HG02678 (cell line): ENCODE results near the gene COX10.
"Not testable (repeated sequence)": the region's sequence is repeated elsewhere in the genome, so short reads cannot be mapped to it uniquely, and the experiment has no call there.

Source experiments
- ATAC-seq: cut with Tn5 transposase; IDR thresholded peaks from one replicate; pipeline ENCODE4 v1.9.1; 2021; ENCODE audit warnings: mild to moderate bottlenecking, moderate library complexity; ENCODE audit not compliant: unreplicated experiment

The COX10 gene

DNA sequence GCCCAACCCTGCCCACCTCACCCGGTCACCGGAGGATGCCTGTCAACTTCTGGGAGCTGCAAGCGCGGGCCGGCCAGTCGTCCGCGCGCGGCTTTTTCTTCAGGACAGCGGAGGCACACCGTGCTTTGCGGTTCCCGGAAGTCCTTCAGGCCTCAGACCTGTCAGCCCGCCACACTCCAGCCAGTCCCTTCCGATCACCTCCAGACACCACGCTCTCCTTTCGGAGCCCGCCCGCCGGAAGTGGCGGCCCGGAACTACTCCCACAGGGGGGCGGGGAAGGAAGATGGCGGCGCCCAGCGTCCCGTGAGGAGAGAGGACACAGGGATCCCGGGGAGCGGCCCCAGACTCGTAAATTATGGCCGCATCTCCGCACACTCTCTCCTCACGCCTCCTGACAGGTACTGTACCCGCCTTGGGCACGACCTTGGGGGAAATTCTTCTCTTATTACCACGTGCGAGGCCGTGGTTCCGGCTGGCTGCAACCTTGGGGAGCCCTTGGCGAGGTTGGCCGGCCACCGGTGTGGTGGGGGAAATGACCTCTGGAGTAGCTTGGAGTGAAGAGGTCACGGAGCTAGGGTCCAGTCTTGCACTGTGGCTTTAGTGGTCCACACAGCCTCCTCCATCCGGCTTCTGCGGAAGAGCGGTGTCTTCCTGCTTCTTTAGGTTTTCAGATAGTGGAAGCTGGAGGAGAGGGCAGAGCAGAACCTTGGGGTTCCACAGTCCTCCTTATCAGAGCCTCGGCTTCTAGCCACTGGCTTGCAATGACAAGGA lies at the start of gene COX10:
Gene COX10 (plus strand): TSS at position 254 of the 771 bp plus-strand sequence. CDS start 102 bp downstream, at position 356.
- peak; percentile 99 for ATAC-seq

DNA sequence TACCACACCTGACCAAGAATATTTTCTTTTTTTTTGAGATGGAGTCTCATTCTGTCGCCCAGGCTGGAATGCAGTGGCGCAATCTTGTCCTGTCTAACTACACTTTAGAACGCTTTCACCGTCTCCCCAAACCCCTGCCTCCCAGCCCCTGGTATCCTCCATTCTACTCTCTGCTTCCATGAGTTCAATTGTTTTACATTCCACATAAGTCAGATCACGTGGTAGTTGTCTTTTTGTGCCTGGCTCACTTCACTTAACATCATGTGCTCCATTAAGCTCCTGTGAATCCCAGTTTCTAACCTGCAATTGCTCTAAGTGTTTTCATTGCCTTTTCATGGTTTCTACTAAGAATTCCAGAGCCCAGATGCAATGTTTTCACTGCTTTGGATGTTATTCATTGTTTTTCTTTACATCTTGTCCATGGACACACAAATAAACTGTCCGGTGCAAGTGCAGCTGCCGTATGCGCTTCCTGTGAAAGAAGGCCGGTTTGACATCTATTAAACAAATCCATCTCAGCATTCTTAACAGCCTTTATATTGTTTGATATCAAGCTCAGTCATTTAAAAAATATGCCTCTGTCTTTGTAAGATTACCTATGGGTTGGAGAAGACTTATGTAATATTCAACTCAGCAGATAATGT lies 47.5 kb upstream of the COX10 start:
- not testable (repeated sequence) for ATAC-seq

DNA sequence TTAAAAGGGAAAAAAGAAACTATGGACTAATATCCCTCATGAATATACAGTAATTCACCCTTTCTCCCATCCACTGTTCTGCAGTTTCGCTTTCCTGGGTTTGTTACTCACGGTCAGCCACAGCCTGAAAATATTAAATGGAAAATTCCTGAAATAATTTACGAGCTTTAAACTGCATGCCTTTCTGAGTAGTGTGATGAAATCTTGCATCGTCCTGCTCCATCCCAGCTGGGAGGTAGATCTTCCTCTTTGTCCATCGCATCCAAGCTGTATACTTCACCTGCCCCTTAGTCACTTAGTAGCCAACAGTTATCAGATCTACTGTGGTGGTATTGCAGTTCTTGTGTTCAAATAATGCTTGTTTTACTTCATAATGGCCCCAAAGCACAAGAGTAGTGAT lies 39.5 kb upstream of the COX10 start:
- not testable (repeated sequence) for ATAC-seq

DNA sequence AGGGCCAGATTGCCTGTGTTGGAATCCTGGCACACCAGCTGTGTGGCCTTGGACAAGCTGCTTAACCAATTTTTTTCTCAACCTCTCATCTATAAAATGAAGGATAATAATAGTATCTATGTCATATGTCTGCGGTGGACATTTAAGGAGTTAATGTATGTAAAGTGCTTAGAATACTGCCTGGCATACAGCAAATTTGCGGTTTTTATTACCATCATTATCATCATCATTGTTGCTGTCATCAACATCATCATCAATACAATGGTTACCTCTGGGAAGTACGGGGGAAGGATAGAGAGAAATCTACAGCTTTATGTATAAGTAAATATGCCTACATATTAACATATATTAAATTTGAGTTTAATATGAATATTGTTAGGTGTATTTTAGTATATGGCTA lies 37.1 kb upstream of the COX10 start:
- ATAC-seq, result no peak

DNA sequence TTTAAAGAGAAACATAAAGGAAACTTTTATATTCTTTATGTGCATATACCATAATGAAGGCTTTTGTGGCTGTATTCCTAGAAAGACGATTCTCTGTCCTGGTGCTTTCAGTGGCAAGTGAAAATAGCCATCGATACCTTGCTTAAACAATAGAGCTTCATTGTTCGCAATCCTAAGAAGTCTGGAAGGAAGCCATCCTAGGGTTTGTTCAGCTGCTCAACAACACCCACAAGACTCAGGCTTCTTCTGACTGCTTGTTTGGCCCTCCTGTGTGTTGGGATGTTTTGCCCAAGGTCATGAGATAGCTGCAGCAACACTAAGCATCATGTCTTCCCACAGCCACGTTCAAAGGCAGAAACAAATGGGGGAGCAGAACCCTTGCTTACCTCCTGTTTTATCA lies 36.1 kb upstream of the COX10 start:
- ATAC-seq, result no peak

DNA sequence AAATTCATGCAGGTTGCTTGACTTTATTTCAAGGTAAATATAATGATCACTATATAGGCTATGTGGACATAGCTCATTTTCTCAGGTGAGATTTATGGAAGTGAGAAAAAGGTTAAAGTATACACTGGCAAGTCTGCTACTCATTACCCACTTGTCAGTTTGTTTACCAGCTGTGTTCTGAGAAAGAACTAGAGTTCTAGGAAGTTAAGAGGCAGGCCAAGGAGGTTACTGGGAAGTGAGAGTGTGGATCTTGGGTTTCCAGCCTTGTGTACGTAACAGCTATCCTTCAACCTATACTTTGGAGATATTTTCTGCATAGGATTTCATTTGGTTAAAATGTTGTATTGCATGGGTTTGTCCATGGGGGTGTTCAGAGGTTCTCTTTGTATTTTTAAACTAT lies 31.9 kb upstream of the COX10 start:
- ATAC-seq, result no peak

DNA sequence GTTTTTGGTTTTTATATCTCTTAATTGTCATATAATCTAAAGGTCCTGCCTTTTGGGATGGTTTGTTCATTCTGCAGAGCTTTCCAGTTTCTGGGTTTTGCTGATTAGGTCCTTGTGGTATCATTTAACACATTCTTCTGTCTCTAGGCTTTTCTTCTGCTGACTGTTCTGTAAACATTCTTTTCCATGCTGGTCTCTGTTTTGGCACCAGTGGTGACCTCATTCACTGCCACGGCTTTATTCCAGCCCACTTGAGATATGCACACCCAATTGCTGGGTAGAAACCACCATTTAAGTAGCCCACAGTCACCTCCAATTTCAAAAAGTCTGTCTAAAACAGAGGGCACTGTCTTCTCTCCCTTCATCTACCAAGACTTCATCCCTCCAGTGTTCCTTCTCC lies 31.1 kb upstream of the COX10 start:
- no peak for ATAC-seq

DNA sequence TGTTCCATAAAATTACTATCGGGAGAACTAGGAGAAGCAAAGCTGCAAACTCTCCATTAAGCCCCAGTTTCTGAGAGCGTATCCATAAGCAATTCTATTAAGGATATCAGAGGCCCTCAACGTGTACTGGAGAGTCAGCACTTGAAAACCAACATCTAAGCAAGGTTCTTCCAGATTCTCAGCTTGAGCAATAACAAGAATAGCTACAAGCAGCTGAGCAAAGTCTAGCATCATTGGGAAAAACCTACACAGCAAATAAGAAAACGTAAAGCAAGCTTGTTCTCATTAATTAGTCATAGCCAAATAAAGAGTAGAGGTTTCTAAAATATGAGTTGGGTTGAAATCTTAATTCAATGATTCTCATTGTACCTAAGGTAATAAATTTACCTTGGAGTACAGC lies 26.9 kb upstream of the COX10 start:
- ATAC-seq, result no peak

DNA sequence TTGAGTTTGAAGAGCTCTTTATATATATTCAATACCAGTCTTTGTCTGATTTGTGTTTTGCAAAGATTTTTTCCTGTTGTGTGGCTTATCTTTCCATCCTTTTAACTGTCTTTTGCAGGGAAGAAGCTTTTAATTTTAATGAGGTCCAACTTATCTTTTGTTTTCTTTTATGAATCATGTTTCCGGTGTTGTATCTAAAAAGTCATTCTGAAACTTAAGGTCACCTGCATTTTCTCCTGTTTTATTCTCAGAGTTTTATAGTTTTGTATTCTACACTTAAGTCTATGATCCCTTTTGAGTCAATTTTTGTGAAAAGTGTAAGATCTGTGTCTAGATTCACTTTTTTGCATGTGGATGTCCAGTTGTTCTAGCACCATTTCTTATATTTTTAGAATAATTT lies 24.6 kb upstream of the COX10 start:
- no peak for ATAC-seq

DNA sequence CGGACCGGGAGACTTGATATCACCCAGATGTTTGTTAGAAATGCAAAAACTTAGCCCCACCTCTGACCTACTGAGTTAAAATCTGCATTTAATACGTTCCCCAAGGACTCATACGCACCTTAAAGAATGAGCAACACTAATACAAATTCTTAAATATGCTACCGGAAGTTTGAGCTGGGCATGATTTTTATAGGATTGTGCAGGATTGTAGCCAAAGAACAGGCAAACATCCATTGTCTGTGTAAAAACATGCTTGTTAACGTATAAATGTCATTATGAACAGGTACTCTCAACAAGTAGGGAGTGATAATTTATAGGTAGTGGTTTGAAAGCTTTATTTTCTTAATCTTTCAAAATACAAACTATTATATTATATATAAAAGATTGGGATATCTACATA lies 22.3 kb upstream of the COX10 start:
- ATAC-seq, result no peak

DNA sequence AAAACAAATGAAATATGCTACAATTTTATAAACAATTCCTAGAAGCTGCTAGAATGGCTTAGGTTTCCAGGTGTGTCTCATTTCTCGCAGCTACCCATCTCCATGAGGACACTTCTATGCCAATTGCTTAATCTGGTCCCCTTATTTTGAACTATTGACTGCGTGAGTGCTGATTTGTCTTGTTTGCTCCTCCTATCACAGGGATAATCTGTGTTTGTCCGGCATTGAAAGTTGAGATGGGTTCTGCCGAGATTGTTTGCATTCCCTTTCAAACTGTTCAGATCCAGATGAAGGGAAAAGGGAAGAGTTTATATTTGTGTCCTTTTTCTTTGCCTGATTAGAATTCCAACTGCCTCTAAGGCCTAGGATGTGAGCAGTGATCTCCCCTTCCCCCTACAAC lies 21.7 kb upstream of the COX10 start:
- no peak for ATAC-seq

DNA sequence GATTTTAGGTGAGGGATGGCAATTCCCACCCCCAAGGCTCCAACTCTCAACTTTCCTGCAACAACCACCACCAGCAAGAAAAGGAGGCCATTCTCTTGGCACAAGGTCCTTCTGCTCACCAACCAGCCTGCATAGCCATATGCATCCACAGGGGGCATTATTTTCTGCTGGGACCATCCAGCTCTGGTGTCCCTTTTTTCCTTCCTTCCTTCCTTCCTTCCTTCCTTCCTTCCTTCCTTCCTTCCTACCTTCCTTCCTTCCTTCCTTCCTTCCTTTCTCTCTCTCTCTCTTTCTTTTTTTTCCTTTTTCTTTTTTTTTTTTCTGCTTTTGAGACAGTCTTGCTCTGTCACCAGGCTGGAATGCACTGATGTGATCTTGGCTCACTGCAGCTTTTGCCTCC lies 21.1 kb upstream of the COX10 start:
- no peak for ATAC-seq

DNA sequence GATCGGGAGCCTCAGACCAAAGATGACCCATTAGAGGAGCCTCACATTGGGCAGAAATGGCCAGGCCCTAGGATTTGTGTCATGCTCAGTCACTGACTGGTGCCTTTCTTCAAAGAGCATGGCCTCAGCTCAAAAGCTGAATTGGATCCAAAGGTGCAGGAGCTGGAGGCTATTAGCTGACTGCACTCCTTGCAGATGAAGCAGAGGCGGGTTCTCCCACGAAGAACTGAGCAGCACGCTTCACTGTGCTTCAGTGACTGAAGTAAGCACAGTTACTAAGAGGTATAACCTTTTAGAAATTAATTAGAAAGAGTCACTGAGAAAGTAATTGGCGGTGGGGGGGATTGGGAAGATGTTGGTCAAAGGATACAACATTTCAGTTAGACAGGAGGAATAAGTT lies 18.7 kb upstream of the COX10 start:
- ATAC-seq, result no peak

DNA sequence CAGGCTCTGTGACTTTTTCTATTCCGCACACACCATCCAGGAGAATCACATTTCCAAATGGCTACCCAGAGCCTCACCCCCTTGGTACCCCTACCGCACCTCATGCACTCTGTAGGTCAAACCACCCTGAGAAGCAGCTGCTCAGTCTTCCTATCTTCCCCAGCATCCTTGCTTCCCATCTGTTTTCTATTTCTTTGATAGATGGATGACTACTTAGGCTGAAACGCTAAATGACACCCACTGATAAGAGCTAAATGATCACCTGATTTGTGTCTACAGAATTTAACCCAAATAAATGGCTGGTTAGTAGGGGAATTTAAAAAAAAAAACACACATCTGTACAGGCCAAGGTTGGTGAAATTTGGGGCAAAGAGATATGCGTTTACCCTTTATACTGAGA lies 17.6 kb upstream of the COX10 start:
- no peak for ATAC-seq

DNA sequence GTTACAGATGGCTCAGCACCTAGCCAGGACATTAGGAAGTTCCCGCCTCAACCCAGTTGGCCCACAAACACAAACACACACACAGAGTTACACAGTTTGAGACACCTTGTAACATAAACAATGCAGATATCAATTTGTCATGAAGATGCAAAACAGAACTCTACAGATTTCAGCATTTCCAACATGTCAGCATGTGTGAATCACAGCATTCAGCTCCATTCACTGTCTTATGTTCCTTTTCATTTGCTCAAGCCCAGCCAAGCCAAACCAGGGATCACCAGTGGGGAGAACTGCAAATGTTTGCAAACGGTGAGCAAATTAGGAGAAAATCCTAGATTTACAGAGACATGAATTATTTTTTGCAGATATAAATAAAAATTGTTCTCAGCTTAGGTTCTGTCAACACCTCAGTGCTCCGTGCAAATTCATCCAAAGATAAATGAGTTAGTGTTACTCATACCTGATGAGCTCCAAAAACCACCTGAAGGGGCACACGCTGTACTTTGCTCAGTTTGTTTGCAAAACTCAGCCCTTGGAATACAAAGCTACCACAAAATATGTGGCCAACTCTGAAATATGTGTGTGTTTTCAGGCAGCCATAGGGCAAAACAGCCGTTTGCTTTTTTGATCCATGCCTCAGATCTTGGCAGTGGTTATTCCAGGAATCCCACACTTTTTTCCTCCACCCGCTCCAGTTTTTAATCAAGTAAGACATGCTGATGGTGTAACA lies 16.3 kb upstream of the COX10 start:
- ATAC-seq, result no peak

DNA sequence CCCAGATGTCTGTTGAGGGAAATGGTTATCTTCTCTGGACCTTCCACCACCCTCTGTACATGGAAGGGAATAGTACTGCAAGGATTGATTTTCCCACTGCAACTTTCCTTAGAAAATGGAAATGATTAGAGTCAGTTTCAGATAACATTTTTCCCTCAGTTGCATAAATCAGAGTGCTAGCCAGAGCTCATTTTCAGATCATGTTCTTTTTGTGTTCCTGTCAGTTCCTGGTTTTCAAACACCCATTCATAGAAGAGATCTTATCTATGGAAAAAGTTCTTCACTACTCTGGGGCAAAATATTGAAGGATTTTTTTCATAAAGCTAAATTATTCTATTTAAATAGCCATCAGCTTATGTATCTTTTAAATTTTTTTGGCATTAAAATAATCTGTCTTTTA lies 11.7 kb upstream of the COX10 start:
- no peak for ATAC-seq

DNA sequence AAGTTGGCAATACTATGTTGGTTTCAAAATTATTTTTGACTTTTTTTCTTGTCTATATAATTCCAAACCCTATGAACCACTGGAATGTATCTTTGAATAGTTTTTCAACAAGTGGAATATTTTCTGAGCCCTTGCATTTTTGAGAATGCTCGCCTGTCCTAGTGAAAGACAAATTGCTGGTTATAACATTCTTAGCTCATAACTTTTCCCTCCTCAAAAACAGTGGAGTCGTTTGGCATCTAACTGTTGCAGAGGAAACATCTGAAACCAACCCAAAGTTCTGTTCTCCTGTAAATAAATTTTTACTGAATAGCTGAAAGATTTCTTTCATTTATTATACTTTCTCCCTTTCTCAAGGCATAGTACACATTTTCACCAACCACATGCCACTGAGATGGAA lies 11.3 kb upstream of the COX10 start:
- ATAC-seq, result no peak

DNA sequence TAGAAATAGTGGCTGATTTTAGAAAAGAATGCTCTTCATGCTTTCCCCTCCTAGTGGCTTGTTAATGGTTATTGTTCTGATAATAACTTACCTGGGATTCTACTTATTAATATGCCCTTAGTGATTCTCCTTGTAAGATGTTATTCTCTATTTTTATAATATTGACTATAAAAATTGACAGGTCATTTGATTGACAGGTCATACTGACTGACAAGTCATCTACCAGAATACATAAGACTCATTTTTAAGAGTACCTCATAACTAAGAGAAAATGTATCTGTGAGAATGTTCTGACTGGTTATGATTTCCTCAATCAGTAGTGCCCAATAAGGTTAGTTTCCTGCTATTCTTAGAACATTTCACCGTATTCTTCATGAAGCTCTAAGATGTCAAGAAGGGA lies 8.6 kb upstream of the COX10 start:
- no peak for ATAC-seq

DNA sequence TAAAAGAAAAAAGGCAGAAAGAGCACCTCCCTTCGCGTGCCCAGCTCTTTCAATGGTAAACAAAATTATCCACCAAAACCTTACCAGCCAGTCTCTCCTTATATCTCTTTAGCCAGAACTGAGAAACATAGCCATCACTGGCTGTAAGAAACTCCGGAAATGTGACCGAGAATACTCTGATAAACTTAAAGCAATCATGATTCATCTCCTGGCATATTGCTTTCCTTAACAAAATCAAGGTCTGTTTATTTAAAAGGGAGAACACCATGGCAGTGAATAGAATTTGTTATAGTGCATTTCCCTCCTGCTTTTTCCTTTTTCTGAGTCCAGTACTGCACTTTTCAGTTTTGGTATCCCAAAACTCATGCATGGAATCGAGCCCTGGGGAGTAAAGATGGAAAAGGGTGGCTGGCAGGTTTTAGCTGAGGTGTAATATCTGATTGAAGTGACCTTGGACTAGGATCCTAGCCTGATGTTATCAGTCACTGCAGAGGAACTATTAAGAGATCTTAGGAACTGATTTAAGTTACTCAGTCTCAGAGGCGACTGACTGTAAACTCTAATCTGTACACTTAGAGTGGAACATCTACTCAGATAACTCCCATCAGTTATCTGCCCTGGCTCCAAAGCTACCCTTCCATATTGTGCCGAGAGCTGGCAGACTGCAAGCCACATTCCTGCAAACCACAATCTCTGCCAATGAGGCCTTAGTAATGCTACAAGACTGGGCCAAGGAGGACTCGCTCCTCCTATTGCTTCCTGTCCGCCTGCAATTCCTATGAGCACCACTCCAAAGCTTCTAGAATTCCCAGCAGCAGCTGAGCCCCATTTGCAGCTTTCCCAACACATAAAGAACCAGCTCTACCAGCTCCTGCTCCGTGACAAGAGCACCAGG lies 7.4 kb upstream of the COX10 start:
- ATAC-seq, result no peak

DNA sequence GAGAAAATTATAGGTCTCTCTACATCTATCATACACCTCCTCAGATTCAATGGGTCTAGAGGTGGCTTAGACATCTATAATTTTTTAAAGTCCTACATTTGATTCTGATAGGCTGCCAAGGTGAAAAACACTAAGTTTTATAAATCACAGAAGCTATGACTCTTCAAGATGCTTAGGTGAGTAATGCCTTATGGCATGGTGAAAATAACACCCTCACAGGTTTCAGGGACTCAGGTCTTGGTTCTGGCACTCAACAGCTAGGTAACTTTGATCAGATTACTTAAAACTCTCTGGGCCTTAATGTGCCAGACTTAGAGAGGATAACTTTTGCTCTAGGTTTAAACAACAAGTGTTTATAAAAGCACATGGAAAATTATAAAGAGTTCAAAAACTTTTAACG lies 2.0 kb upstream of the COX10 start:
- ATAC-seq, result no peak
